DMS 273 (cell line): ENCODE results near the gene GAP43.

Source experiments
- DNase-seq: peaks from one replicate; lab custom pipeline; 2025; ENCODE audit not compliant: unreplicated experiment; lab: John Stamatoyannopoulos, UW

GAP43 gene

GRCh38 chr3:115659253-115660220 lies 36.2 kb downstream of the GAP43 start:
- DNase-seq = peak; percentile 39

DNA sequence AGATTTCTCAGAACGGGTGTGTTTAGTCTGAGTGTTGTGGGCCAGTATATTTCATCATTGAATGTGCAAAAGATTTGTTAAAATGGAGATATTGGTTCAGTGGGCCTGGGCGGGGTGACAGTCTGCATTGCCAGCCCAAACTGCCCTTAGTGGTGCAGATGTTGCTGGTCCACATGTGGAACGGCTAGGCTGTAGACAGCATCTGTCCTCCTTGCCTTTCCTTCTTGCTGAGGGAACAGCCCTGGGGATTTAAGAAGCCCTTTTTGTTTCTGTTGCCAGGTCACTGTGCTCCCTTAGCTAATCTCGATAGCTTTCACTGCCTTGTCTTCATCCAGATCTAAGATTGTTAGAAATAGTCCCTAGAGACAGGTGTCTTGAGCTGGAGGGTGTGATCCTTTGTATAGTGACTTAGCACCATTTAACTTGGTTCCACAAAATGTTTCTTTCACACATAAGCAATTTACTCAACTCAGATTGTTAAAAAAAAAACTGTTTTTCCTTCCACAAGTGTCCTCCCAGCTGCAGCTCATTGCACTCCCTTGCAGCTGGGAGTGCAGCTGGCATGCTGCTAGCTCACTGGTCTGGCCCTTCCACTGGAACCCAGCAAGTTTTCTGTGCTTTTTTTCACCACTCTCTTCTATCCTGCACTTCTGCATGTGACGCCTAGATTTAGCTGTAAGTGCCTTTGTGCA lies 37.5 kb downstream of the GAP43 start:
- peak; percentile 37 for DNase-seq

GRCh38 chr3:115662356-115662755 lies 39.0 kb downstream of the GAP43 start:
- no peak for DNase-seq

DNA sequence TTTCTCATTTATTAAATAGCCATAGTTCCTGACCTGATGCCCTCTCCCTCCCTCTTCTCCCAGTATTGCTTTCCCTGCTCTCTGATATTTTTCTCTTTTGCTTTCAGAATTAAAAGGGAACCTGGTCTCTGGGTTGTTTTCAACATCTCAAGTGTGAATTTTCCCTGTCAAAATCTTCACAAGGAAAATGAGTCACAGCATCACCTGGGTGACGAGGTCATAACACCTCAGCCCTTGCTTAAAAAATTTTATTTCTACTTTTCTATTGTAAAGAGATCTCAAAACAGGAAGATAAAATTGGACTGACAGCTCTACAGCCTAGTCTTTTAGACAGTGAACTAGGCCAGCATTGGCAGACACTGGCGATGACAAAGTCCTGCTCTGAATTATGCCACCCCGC lies 40.1 kb downstream of the GAP43 start:
- DNase-seq = no peak

GRCh38 chr3:115666081-115666480 lies 42.8 kb downstream of the GAP43 start:
- DNase-seq = no peak

GRCh38 chr3:115666920-115667737 lies 43.8 kb downstream of the GAP43 start:
- DNase-seq = no peak

DNA sequence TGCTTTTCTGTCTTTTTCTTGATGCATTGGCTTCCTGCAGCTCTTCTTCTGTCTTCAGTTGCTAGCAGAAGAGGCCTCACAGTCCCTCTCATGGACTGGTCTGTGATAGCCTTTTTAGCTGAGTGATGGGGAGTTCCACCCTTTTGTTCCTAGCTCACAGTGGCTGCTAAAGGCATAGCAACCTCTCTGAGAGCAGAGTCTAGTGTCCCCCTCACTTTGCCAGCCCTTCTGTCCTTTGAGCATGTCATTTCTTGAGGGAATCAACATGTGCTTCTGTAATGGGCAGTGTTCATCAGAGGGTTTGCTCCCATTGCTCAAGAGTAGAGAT lies 44.4 kb downstream of the GAP43 start:
- no peak for DNase-seq

- DNase-seq = no peak
These were observed 47.6 kb downstream of the GAP43 start for GRCh38 chr3:115670911-115671310.

GRCh38 chr3:115671761-115672455 lies 48.6 kb downstream of the GAP43 start:
- DNase-seq = no peak

DNA sequence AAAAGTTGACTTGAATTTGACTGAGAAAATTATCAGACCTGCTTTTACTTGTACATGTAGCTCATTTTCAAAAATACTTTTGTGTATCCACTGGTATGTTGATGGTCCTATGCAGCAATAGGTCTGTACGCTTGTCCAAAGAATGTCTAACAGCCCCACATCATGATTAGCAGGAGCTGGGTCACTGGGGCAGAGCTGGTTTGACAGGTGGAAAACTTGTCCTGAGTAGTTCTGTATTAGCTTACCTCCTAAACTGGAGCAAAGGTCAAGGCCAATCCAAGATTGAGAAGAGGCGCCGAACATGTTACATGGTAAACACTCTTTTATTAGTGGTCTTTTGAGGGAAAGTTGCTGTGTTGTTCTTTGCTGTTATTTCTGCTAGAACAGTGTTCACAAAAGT lies 50.6 kb downstream of the GAP43 start:
- no peak for DNase-seq

DNA sequence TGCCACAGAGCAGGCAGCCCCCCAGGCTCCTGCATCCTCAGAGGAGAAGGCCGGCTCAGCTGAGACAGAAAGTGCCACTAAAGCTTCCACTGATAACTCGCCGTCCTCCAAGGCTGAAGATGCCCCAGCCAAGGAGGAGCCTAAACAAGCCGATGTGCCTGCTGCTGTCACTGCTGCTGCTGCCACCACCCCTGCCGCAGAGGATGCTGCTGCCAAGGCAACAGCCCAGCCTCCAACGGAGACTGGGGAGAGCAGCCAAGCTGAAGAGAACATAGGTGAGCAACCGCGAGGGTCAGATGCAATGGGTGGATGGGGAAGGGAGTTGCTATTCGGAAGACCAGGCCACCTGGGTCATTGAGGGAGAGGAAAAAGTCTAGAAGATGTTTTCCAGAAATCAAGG lies 53.0 kb downstream of the GAP43 start:
- DNase-seq = no peak

- no peak for DNase-seq
These were observed 57.6 kb downstream of the GAP43 start for GRCh38 chr3:115680803-115681345.

DNA sequence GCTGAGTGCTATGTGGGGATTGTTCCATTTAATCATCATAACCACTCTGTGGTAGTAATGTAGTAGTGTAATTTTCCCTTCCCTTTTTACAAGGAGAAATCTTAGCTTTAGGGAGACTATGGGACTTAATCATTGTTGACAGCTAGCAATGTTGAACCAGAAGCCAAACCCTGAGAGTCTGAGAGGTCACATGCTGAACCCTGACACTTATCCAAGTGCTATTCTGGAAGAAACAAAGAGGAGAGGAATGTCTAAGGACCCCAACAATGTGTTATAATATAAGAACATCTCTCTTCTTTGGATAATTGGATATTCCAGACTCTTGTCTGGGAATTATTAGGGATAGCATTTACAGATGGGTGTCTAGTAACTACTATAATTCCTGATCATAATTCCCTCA lies 58.4 kb downstream of the GAP43 start:
- DNase-seq = no peak

DNA sequence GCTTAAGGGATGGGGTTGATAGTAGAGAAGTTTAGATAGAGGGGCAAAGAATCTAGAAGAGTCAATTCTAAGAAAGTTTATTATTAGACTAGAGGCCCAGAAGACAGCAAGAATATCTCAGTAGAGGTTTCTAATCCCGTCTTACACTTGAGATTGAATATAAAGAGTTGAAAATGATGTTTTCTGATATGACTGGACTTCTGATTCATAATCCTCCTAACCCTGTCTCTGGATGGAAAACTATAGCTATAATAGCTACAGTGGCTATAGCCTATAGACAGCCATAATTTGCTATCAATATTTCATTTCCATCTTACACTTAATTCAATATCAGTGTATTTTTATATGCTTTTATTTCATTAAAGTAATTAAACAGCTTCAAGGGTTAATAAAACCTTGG lies 60.0 kb downstream of the GAP43 start:
- DNase-seq = no peak

GRCh38 chr3:115683773-115684172 lies 60.5 kb downstream of the GAP43 start:
- DNase-seq = no peak

GRCh38 chr3:115685097-115685496 lies 61.8 kb downstream of the GAP43 start:
- no peak for DNase-seq

- DNase-seq = no peak
These were observed 64.4 kb downstream of the GAP43 start for GRCh38 chr3:115687721-115688120.

DNA sequence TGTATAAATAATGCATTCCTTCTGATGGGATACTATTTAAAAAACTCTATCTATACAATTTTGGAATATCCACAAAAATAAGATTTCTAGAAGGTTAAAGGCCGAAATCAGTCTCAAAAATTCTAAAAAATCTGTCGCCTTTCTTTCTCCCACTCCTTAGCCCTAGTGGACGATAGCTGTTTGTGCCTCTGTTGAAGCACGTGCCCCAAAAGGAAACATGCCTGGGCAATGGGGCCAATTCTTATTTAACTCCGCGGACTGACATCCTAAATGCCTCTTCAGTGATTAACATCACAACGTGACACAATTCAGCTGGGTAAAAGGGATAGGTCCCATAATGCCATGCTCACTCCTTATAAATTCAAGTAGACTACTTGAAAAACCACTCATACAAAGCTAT lies 65.1 kb downstream of the GAP43 start:
- no peak for DNase-seq

DNA sequence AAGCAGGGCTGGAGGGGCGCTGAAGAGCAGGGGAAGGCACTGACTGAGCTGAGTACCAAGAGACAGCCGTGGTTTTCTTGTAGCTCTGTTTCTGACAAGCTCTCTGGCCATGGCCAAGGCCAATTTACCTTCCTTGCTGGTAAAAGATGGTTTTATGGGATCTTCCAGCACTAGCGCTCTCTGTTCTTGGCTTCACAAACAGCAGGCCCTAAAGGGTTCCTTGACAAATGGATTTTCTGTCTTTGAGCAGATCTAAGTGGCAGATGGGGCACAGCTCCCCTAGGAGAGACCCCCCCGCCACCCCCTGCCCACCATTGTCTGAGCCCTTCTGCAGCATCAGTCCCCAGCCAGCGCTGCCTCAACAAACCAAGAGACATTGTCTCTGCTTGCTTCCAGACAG lies 66.6 kb downstream of the GAP43 start:
- DNase-seq = no peak

DNA sequence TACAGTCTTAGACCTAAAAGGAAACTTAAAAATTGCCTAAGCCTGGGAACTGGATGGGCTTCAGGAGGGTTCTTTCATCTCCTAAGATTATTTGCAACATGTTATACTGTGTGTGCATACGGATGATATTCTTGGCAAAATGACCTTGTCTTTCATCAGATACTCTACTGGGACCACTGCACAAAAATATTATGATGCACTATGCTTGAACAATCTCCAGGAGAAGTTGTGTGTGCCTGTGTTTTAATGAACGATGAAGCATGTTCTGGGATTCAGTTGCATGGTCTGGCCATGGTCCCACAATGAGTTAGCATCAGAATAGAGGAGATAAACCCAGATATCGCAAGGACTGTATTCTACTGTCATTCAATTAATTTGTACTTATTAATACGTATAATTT lies 68.7 kb downstream of the GAP43 start:
- no peak for DNase-seq
